ENCODE data around the gene PYURF. TPM values are rescaled to one million over a fixed set of nuclear protein-coding genes. Genes with fewer than 3 reads are reported as not detected.

Gene PYURF
- total RNA-seq (2014; rRNA removed; shearing (Covaris generic)): 151 and 168 TPM in 2 replicates

GRCh38 chr4:88523325-88524129 lies at the start of gene PYURF:
PYURF (minus strand) TSS chr4:88523776; CDS start chr4:88523700, 76 bp downstream.
- peak; percentile 87 for DNase-seq (ENCODE audit: low spot score)

GRCh38 chr4:88570001-88570400 lies 46.4 kb upstream of the PYURF start:
- DNase-seq (ENCODE audit: low spot score): no peak

- no peak for DNase-seq (ENCODE audit: low spot score)
These were observed 44.0 kb upstream of the PYURF start for GRCh38 chr4:88567591-88567990.

- no peak for DNase-seq (ENCODE audit: low spot score)
These were observed 26.2 kb upstream of the PYURF start for GRCh38 chr4:88549815-88550214.

GRCh38 chr4:88539322-88540068 lies 15.9 kb upstream of the PYURF start:
- DNase-seq (ENCODE audit: low spot score): peak; percentile 43

- DNase-seq (ENCODE audit: low spot score): no peak
These were observed 14.1 kb upstream of the PYURF start for GRCh38 chr4:88537709-88538108.

- DNase-seq (ENCODE audit: low spot score): no peak
These were observed 11.6 kb upstream of the PYURF start for GRCh38 chr4:88535090-88535755.

GRCh38 chr4:88533937-88534750 lies 10.6 kb upstream of the PYURF start:
- DNase-seq (ENCODE audit: low spot score): peak; percentile 46

GRCh38 chr4:88533088-88533790 lies 9.7 kb upstream of the PYURF start:
- no peak for DNase-seq (ENCODE audit: low spot score)

GRCh38 chr4:88531549-88531948 lies 8.0 kb upstream of the PYURF start:
- no peak for DNase-seq (ENCODE audit: low spot score)

GRCh38 chr4:88528861-88529260 lies 5.3 kb upstream of the PYURF start:
- no peak for DNase-seq (ENCODE audit: low spot score)

- no peak for DNase-seq (ENCODE audit: low spot score)
These were observed 4.2 kb upstream of the PYURF start for GRCh38 chr4:88527787-88528186.

- no peak for DNase-seq (ENCODE audit: low spot score)
These were observed 2.7 kb upstream of the PYURF start for GRCh38 chr4:88526221-88526815.

- DNase-seq (ENCODE audit: low spot score): no peak
These were observed 595 bp upstream of the PYURF start for GRCh38 chr4:88524171-88524570.

GRCh38 chr4:88522702-88523324 lies 763 bp downstream of the PYURF start:
- no peak for DNase-seq (ENCODE audit: low spot score)

- no peak for DNase-seq (ENCODE audit: low spot score)
These were observed 4.7 kb downstream of the PYURF start for GRCh38 chr4:88518911-88519310.

GRCh38 chr4:88517825-88518224 lies 5.8 kb downstream of the PYURF start:
- no peak for DNase-seq (ENCODE audit: low spot score)

- DNase-seq (ENCODE audit: low spot score): no peak
These were observed 6.8 kb downstream of the PYURF start for GRCh38 chr4:88516746-88517145.

GRCh38 chr4:88514557-88515511 lies 8.7 kb downstream of the PYURF start:
- no peak for DNase-seq (ENCODE audit: low spot score)

Measured in H4 (cell line).